Measurements from ENCODE around the gene CTNNA3.

CTNNA3 gene

GRCh38 chr10:66940965-66941364 is 755.0 kb downstream of the CTNNA3 start:
- H3K9me3 Mint-ChIP-seq: no peaks in the 10 kb centered on the region
- DNase-seq (no peak), ATAC-seq (no peak)
- H3K4me1 Mint-ChIP-seq: no peaks in the 10 kb centered on the region
- no peak overlapping the region for H3K27ac Mint-ChIP-seq
- no peaks in the 10 kb centered on the region for H3K27me3 Mint-ChIP-seq
- H3K4me3 Mint-ChIP-seq: no peak overlapping the region

- no peak overlapping the region for H3K27ac Mint-ChIP-seq
Measured at GRCh38 chr10:66934711-66935110, 761.3 kb downstream of the CTNNA3 start.

DNA sequence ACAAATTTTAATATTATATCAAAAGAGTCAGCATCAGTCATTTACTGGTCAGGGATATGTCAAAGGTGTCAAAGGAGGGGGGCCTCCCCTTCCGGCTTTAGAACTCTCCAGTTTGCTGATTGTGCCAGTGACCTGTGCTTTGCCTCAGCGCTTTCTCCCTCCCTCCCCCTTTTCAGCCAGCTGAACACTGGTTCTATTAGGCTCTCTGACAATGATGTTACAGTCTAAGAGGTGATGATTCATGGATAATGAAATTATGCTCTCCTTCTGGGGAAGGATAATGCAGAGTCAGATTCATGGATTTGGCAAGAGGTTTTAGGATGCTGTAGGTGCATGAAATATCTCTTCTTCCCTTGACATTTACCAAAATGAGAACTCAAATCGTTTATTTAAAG is 764.0 kb downstream of the CTNNA3 start:
- DNase-seq (no peak), ATAC-seq (no peak)
- H3K9me3 Mint-ChIP-seq: no peaks in the 10 kb centered on the region
- H3K4me3 Mint-ChIP-seq: no peak overlapping the region
- H3K27me3 Mint-ChIP-seq: peaks cover 22% of the 10 kb centered on the region
- H3K27ac Mint-ChIP-seq: no peak overlapping the region
- H3K4me1 Mint-ChIP-seq: no peaks in the 10 kb centered on the region

More at GRCh38 chr10:66934711-66935110, 761.3 kb downstream of the CTNNA3 start:
- ATAC-seq (no peak), DNase-seq (no peak)
- Mint-ChIP-seq H3K4me3 (no peak overlapping the region), H3K4me1 (no peaks in the 10 kb centered on the region), H3K9me3 (no peaks in the 10 kb centered on the region), H3K27me3 (no peaks in the 10 kb centered on the region)

GRCh38 chr10:66931340-66931948 is 764.6 kb downstream of the CTNNA3 start:
- DNase-seq (no peak), ATAC-seq (no peak)
- Mint-ChIP-seq H3K27me3 (peaks cover 25% of the 10 kb centered on the region), H3K27ac (no peak overlapping the region), H3K4me3 (no peak overlapping the region), H3K4me1 (no peaks in the 10 kb centered on the region), H3K9me3 (no peaks in the 10 kb centered on the region)

DNA sequence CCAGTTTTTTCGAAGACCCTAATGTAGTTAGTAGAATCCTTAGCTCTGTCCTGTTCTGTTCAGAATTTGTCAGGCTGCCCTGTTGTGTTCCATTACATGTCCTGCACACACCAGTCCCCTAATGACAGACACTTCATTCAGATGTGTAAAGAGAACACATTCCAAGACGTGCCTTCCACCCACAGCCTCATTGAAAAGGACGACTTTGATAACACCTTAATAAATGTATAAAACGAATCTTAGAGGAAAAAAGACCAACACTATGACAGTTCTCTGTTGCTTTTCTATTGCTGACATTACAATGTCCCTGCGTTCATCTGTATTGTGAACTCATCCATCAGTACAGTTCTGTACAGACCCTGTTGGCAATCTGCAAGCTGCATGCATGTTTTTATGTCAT is 766.6 kb downstream of the CTNNA3 start:
- no peak overlapping the region for H3K4me3 Mint-ChIP-seq
- H3K9me3 Mint-ChIP-seq: no peaks in the 10 kb centered on the region
- peaks cover 32% of the 10 kb centered on the region for H3K27me3 Mint-ChIP-seq

DNA sequence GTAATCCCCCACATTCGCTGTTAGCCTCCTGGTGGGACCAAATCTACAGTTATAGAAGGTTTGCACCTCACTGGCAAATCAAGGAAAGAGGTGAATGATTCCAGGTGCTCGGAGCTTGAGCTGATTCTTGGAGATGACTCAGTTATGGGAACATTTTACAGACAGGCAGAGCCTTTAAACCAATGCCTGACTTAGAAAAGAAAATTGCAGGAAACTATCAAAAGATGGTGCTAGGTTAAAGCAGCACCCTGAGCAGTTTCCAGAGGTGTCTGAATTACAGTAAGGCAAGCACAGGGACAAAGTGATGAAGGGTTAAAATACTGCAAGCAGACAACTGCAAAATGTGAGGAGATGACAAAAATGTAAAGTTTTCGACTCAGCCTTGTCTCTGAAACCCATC is 767.2 kb downstream of the CTNNA3 start:
- no peak overlapping the region for H3K4me3 Mint-ChIP-seq
- peaks cover 32% of the 10 kb centered on the region for H3K27me3 Mint-ChIP-seq

More for the DNA sequence above, 766.6 kb downstream of the CTNNA3 start:
- no peak for DNase-seq
- H3K4me1 Mint-ChIP-seq: no peaks in the 10 kb centered on the region
- no peak overlapping the region for H3K27ac Mint-ChIP-seq
- no peak for ATAC-seq

GRCh38 chr10:66927971-66928770 is 767.8 kb downstream of the CTNNA3 start:
- peaks cover 32% of the 10 kb centered on the region for H3K27me3 Mint-ChIP-seq
- no peak overlapping the region for H3K4me3 Mint-ChIP-seq
- H3K27ac Mint-ChIP-seq: no peak overlapping the region
- DNase-seq: no peak
- no peaks in the 10 kb centered on the region for H3K4me1 Mint-ChIP-seq
- no peak for ATAC-seq
- H3K9me3 Mint-ChIP-seq: no peaks in the 10 kb centered on the region

More for the DNA sequence above, 767.2 kb downstream of the CTNNA3 start:
- Mint-ChIP-seq H3K27ac (no peak overlapping the region), H3K9me3 (no peaks in the 10 kb centered on the region), H3K4me1 (no peaks in the 10 kb centered on the region)
- ATAC-seq: no peak
- DNase-seq: no peak

GRCh38 chr10:66927251-66927935 is 768.6 kb downstream of the CTNNA3 start:
- Mint-ChIP-seq H3K9me3 (no peaks in the 10 kb centered on the region), H3K4me3 (no peak overlapping the region), H3K27me3 (peaks cover 32% of the 10 kb centered on the region), H3K4me1 (no peaks in the 10 kb centered on the region), H3K27ac (no peak overlapping the region)
- ATAC-seq (no peak), DNase-seq (no peak)

DNA sequence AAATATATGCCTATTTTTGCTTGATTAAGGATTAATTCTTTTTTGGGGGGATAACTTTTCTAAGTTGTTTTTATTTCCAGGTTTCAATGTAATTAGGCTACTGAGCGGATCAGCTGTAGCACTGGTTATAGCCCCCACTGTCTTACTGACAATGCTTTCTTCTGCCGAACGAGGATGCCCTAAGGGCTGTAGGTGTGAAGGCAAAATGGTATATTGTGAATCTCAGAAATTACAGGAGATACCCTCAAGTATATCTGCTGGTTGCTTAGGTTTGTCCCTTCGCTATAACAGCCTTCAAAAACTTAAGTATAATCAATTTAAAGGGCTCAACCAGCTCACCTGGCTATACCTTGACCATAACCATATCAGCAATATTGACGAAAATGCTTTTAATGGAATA is 769.2 kb downstream of the CTNNA3 start:
- Mint-ChIP-seq H3K9me3 (no peaks in the 10 kb centered on the region), H3K4me1 (no peaks in the 10 kb centered on the region), H3K4me3 (no peak overlapping the region), H3K27ac (no peak overlapping the region), H3K27me3 (peaks cover 32% of the 10 kb centered on the region)
- DNase-seq: no peak
- no peak for ATAC-seq

DNA sequence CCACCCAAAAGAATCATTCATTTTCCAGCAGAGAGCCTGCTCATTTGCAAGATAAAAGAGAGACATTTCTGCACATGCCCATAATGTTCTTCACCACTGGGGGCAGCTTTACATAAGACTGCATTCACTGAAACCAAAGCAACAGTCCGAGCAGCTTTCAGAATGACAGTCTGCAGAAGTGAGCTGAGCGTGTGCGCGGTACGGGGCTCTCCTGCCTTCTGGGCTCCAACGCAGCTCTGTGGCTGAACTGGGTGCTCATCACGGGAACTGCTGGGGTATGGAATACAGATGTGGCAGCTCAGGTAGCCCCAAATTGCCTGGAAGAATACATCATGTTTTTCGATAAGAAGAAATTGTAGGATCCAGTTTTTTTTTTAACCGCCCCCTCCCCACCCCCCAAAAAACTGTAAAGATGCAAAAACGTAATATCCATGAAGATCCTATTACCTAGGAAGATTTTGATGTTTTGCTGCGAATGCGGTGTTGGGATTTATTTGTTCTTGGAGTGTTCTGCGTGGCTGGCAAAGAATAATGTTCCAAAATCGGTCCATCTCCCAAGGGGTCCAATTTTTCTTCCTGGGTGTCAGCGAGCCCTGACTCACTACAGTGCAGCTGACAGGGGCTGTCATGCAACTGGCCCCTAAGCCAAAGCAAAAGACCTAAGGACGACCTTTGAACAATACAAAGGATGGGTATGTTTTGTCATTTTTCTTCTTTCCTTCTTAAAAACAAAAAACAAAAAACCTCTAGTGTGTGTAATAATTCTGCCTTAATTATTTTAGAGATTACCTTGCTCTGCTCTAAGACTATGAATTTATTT is 769.9 kb downstream of the CTNNA3 start, which contains the start of gene LRRTM3:
LRRTM3 (plus strand) TSS at position 141 of the 820 bp plus-strand sequence.
- H3K4me1 Mint-ChIP-seq: no peaks in the 10 kb centered on the region
- peaks cover 0 to 5% of the 10 kb centered on the region in 2 donors for H3K9me3 Mint-ChIP-seq
- no peak within 1 kb of the TSS for H3K27ac Mint-ChIP-seq
- DNase-seq (peak; percentile 9 to 10), ATAC-seq (peak; percentile 96)
- H3K4me3 Mint-ChIP-seq: no peak within 1 kb of the TSS
- peaks cover 32% of the 10 kb centered on the region for H3K27me3 Mint-ChIP-seq

- no peak for ATAC-seq
- Mint-ChIP-seq H3K27ac (no peak overlapping the region), H3K4me3 (no peak overlapping the region), H3K27me3 (peaks cover 32% of the 10 kb centered on the region), H3K4me1 (no peaks in the 10 kb centered on the region), H3K9me3 (peaks cover 0 to 7% of the 10 kb centered on the region in 2 donors)
- DNase-seq: no peak
Measured at GRCh38 chr10:66925373-66925772, 770.6 kb downstream of the CTNNA3 start.

- H3K4me1 Mint-ChIP-seq: no peaks in the 10 kb centered on the region
- ATAC-seq: no peak
- peaks cover 0 to 7% of the 10 kb centered on the region in 2 donors for H3K9me3 Mint-ChIP-seq
- no peak overlapping the region for H3K4me3 Mint-ChIP-seq
- H3K27me3 Mint-ChIP-seq: peaks cover 32% of the 10 kb centered on the region
- DNase-seq: no peak
- no peak overlapping the region for H3K27ac Mint-ChIP-seq
Measured at GRCh38 chr10:66924674-66925345, 771.2 kb downstream of the CTNNA3 start.

DNA sequence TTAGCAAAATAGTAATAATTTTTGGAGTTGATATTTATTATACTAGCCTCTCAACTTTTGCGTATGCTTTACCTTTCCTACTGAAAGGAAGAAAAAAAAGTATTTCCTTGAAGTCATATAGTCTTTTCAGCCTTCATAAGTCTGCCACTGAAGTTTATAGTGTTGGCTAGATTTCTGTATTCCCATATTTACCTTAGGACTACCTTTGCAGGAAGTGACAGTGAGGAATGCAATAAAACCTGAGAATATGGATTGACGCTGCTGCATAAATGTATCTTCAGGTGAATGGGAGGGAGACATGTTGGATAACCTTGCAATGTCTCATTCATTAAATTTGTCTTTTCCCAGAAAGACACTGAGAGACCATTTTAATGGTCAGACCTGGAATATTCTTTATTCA is 776.7 kb downstream of the CTNNA3 start:
- no peaks in the 10 kb centered on the region for H3K27me3 Mint-ChIP-seq
- H3K4me1 Mint-ChIP-seq: no peaks in the 10 kb centered on the region
- H3K27ac Mint-ChIP-seq: no peak overlapping the region
- no peak overlapping the region for H3K4me3 Mint-ChIP-seq
- ATAC-seq: no peak
- peaks cover 0 to 7% of the 10 kb centered on the region in 2 donors for H3K9me3 Mint-ChIP-seq
- no peak for DNase-seq

DNA sequence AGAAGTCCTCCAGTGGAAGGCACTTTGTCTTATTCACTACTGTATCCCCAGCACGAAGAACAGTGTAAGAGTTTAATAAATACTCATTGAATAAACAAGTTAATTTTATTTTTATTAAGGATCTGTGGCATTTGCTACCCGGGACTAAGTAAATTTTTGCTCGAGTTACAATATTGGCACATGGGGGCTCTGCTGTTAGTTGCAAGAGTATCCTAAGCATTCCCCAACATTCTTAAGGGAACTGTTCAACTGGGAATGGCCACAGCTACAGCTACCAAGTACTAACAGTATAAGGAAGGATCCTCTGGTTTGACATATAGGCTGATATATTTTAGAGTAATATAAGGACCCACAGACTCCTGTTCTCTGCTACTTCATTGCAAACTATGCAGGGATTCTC is 778.9 kb downstream of the CTNNA3 start:
- ATAC-seq (no peak), DNase-seq (no peak)
- Mint-ChIP-seq H3K4me1 (no peaks in the 10 kb centered on the region), H3K4me3 (no peak overlapping the region), H3K27me3 (no peaks in the 10 kb centered on the region), H3K27ac (no peak overlapping the region), H3K9me3 (peaks cover 0 to 7% of the 10 kb centered on the region in 2 donors)

GRCh38 chr10:66916030-66916429 is 780.0 kb downstream of the CTNNA3 start:
- ATAC-seq (no peak), DNase-seq (no peak)
- H3K27me3 Mint-ChIP-seq: no peaks in the 10 kb centered on the region
- no peaks in the 10 kb centered on the region for H3K4me1 Mint-ChIP-seq
- H3K4me3 Mint-ChIP-seq: no peak overlapping the region
- H3K9me3 Mint-ChIP-seq: peaks cover 0 to 2% of the 10 kb centered on the region in 2 donors
- H3K27ac Mint-ChIP-seq: no peak overlapping the region

All from stimulated activated naive CD8-positive, alpha-beta T cell treated with anti-CD3 and anti-CD28 coated beads, Interleukin-15, amount 100 ng/mL, for 72 hours (primary cell).